Left lobe of liver (tissue), 2 donors: ENCODE measurements around the gene MCIDAS. TPM values are rescaled to one million over a fixed set of nuclear protein-coding genes. Genes with fewer than 3 reads are reported as not detected.
A peak's percentile ranks its signal among the peaks of the same experiment; 100 is the strongest.

Experiments used
- ATAC-seq: fragments of 200-7000 bp; cut with Tn5 transposase; one replicate; pipeline ENCODE4 v1.9.1; 2020; ENCODE audit warnings: mild to moderate bottlenecking, moderate library complexity
- DNase-seq: peaks from one replicate; pipeline ENCODE4 v3.0.0-alpha.2; 2020; ENCODE audit warnings: low spot score
- total RNA-seq: library from RNA; stranded (reverse); gene quantifications from one replicate; pipeline ENCODE4 v1.2.1, GENCODE V29; 2021
- donor health status: DM: no; HTN: no; CAD: no; lungs with moderate emphysema.
- donor health status: DM: no; HTN: yes; CAD: no.

The MCIDAS gene
- total RNA-seq, 1 donor from 2014 or later: not detected

GRCh38 chr5:55222985-55223811 lies 3.9 kb downstream of the MCIDAS start:
- DNase-seq (no peak), ATAC-seq (no peak)

DNA sequence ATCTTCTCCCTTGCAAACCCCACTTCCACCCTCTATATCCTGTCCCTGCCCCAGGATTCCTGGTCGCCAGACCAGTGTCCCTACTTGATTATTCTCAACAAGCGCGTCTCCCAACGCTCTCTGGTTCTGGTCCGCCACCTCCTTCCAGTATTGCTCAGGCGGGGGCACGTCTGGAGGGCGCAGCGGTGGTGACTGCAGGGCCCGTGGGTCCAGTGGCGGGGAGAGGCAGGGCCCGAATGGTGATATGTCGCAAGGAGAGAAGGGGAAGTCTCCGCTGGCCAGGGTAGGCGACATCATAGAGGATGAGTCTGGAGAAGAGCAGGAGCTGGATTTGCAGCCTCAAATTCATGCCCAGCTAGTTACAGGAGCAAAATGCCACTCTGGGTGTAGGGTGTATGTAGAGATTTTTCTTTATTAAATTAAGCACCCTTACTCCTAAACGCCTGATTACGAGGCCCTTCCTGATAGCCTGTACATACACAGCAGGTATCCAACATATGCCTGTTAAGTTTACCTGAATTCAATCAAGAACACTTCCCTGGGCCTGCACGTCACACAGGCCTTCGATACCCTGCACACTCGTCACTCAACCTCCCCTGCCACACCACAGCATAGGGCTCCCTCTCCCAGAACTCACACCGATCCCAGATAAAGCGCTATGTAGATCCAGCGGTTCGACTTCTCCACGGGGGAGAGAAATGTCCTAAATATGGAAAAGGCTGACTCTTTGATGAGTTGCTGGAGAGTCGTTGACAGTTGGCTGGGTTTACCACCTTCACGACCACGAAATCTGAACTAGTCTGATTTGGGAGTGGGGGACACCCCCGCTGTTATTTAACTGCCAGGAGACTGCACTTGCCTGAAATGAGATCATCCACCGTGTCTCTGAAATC lies 4.8 kb downstream of the MCIDAS start:
- ATAC-seq (no peak), DNase-seq (no peak)

- ATAC-seq (no peak), DNase-seq (no peak)
Measured at GRCh38 chr5:55220433-55221185, 6.5 kb downstream of the MCIDAS start.

- DNase-seq (no peak), ATAC-seq (no peak)
Measured at GRCh38 chr5:55219770-55220169, 7.3 kb downstream of the MCIDAS start.

DNA sequence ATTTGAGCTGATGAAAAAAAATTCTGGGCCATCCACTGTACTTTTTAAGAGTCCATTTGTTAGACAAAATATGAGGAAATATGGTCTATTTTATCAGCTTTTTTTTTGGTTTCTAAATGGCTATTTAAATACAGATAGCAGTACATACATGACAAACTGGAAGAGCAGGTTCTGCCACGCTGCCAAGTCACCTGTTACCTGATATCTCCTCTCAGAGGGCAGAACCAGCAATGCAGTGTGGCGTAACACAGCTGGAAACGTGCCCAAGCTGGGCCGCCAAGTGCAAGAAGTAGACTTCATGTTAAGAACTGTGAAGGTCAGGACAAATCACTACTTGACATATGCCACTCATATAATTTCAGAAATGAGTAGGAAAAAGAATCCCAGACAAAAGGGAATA lies 8.1 kb downstream of the MCIDAS start:
- peak; percentile 74 for DNase-seq
- ATAC-seq: peak; percentile 63

- no peak for ATAC-seq
Measured at GRCh38 chr5:55211184-55211874, 15.8 kb downstream of the MCIDAS start.

DNA sequence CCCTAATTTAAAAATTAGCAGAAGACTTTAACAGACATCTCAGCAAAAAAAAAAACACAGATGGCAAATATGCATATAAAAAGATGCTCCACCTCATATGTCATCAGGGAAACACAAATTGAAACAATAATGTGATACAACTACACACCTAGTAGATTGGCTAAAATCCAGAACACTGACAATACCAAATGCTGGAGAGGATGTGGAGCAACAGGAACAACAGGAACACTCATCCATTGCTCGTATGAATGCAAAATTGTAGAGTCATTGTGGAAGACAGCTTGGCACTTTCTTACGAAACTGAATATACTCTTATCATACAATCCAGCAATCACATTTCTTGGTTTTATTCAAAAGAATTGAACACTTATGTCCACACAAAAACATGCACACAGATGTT lies 22.1 kb downstream of the MCIDAS start:
- ATAC-seq: no peak
- DNase-seq: no peak

More at GRCh38 chr5:55211184-55211874, 15.8 kb downstream of the MCIDAS start:
- no peak for DNase-seq

GRCh38 chr5:55191165-55191564 lies 36.0 kb downstream of the MCIDAS start:
- no peak for DNase-seq
- no peak for ATAC-seq

- ATAC-seq (no peak), DNase-seq (no peak)
Measured at GRCh38 chr5:55188656-55189540, 38.2 kb downstream of the MCIDAS start.

- ATAC-seq: peak; percentile 49
- no peak for DNase-seq
Measured at GRCh38 chr5:55187370-55187769, 39.7 kb downstream of the MCIDAS start.

DNA sequence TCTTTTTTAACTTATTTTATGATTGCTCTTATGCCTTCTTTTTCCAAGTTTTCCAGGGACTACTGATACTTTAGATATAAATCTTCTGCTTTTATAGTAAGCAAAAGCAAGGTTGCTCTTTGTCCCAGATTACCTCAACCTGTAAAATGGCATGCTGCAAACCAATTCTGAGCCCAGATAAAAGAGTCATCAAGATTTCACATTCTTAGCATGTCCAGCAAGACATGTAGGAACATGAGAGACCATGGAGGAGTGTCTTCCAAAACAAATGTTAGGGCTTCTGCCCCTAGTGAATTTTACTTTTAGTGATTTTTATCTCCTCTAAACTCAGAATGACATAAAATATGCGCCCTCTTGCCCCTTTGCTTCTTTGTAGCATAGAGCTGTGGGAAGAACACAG lies 47.1 kb downstream of the MCIDAS start:
- no peak for DNase-seq
- no peak for ATAC-seq

- DNase-seq: no peak
- no peak for ATAC-seq
Measured at GRCh38 chr5:55177078-55177477, 50.0 kb downstream of the MCIDAS start.

DNA sequence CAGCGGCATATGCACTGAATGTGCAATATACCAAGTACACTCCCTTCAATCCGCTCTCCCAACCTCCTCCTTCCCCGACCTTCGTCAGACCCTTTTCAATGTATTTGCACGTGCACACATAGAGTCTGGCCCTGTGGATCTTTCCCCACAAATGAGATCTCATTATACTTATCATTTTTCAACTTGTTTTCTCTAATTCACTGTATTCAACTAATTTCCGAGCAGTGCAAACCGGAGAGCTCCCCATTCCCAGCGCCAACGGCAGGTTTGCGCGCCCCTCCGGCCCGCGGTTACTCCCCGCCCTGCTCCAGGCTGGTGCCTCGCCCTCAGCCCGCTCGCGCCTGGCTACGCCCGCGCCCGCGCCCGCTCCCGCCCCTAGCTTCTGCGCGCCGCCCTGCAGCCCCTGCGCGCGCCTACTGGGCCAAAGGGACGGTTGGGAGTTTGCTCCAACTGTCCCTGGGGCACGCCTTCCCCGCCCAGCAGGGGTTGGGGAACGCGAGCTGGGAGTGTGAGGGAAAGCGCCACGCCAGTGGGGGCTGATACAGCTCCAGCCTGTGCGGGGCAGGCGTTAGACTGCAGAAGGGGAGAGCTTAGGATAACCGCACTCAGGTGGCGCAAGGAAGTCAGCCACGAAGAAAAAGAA lies 50.8 kb downstream of the MCIDAS start:
- peak; percentile 62 for DNase-seq
- peak; percentile 78 for ATAC-seq

- DNase-seq (no peak), ATAC-seq (no peak)
Measured at GRCh38 chr5:55175781-55176175, 51.3 kb downstream of the MCIDAS start.

GRCh38 chr5:55173687-55174230 lies 53.4 kb downstream of the MCIDAS start:
- ATAC-seq: no peak
- DNase-seq: no peak

DNA sequence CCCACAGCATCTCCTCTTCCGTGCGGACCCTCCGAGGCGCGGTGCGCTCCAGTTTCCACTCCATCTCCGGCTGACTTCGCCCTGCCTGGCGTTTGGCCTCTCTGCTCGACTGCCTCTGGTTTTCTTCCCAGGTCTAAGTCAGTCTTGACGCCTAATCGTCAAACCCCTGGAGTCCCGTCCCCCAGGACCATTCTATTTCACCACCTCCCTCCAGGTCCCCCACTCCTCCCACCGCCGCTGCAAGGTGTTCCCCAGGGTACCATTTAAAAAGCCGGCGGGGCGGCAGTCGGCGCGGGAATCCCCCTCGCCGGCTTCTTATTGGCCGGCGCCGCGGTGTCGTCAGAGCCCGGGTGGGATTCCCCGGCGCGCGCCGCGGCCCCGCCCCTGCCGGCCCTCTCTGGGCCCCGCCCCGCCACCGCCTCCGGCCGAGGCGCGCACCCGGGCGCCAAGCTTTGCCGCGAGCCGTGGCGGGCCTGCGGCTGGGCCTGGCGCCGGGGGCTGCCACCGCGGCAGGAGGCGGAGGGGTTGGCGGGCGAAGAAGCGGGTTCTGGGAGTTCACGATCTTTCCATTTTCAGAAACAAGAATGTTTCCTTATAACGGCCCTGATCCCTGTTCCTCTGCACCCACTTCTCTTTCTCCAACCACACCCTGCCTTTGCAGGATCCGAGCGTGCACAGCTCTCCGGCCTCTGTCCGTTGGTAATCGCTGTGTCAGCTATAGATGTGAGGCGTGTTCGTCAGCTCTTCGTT lies 54.0 kb downstream of the MCIDAS start, which contains the start of gene CDC20B:
TSS of gene CDC20B (minus strand) at position 241 of the 750 bp plus-strand sequence. CDS start at position 64, 177 bp downstream.
- DNase-seq (peak; percentile 69), ATAC-seq (peak; percentile 90)

DNA sequence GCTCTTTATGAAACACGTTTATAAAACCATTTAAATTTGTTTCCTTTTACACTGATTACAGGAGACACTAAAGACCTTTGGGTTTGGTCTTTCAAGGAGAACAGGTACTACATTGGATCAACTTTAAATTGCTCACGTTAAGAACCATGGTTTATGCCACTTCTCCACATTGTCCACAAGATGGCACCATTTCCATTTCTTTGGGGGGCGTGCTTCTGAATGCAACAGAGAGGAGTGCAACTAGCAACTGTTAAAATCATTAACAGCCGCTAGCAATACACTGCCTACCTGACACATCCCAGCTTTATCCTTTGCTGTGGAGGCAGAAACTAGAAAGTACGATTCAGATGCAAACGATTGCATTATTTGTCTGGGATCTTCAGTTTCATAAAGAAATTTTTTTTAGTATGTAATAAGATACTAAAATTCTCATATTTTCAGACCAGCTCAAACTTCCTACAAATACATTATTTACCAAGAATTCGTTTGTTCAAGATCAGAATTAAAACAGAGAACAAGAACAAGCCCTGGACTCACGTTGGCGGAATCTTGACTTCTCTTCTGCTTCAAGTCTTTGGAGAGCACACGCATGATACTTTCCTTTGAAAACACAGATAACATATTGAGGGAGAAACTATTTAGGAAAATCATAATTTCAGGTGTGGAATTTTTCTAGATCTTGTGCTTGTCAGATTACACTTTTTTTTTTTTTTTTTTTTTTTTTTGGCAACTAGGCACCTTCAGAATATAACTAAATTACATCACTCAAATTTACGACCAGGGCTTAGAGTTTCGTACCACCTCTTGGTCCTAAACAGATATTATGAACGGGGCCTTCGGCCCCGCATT lies 54.8 kb downstream of the MCIDAS start:
- ATAC-seq (peak; percentile 78), DNase-seq (peak; percentile 61)
